IPS DF 6.9 (cell line): ENCODE data around the gene TNNC1.

Experiments used
- DNase-seq: peaks from one replicate; pipeline ENCODE4 v3.0.0-alpha.2; 2013; ENCODE audit warnings: low read depth, low spot score
- H3K27ac ChIP-seq: one replicate; pipeline ENCODE4 v1.5.1; 2013; ENCODE audit warnings: low read length, control low read depth
- H3K27me3 ChIP-seq: 2 replicates; pipeline ENCODE4 v1.6.1; 2013; ENCODE audit warnings: mild to moderate bottlenecking, low read length; ENCODE audit not compliant: control insufficient read depth, insufficient read depth
- H3K36me3 ChIP-seq: 2 replicates; pipeline ENCODE4 v1.6.1; 2013; ENCODE audit warnings: low read length; ENCODE audit not compliant: control insufficient read depth, insufficient read depth
- H3K4me1 ChIP-seq: 2 replicates; pipeline ENCODE4 v1.6.1; 2013; ENCODE audit warnings: low read length; ENCODE audit not compliant: control insufficient read depth, insufficient read depth
- H3K4me3 ChIP-seq: 2 replicates; pipeline ENCODE4 v1.5.1; 2013; ENCODE audit warnings: mild to moderate bottlenecking, low read length
- H3K9me3 ChIP-seq: 2 replicates; pipeline ENCODE4 v1.6.1; 2013; ENCODE audit warnings: low read length, inconsistent platforms; ENCODE audit not compliant: control insufficient read depth, insufficient read depth
- WGBS: extraction: QIAGEN DNeasy Blood & Tissue Kit; methylation state at CpG from one replicate; pipeline ENCODE4 v1.1.7; 2013; ENCODE audit warnings: mixed read lengths, missing lambda C conversion rate; ENCODE audit not compliant: insufficient read length, insufficient coverage; 5-methylcytosine and 5-hydroxymethylcytosine counted together

Gene TNNC1

GRCh38 chr3:52420388-52420787 lies 33.5 kb downstream of the TNNC1 start:
- no peaks in the 10 kb centered on the region for H3K9me3 ChIP-seq
- H3K36me3 ChIP-seq: no peaks in the 10 kb centered on the region
- no peaks in the 10 kb centered on the region for H3K27me3 ChIP-seq
- H3K4me3 ChIP-seq: no peak overlapping the region
- H3K27ac ChIP-seq: no peak overlapping the region
- WGBS: no CpG with 5 or more reads among the region's 2 CpGs
- DNase-seq: no peak
- 0 out of 2 replicates have a peak, but pooled peaks cover 2% of the 10 kb centered on the region for H3K4me1 ChIP-seq

- Histone ChIP-seq H3K27me3 (no peaks in the 10 kb centered on the region), H3K27ac (no peak overlapping the region), H3K4me1 (peaks cover 2% of the 10 kb centered on the region; the same call in 1 of the 2 replicates), H3K4me3 (no peak overlapping the region), H3K9me3 (no peaks in the 10 kb centered on the region), H3K36me3 (no peaks in the 10 kb centered on the region)
- no CpG with 5 or more reads among the region's 3 CpGs for WGBS
- no peak for DNase-seq
Observed at GRCh38 chr3:52415800-52416199, 38.0 kb downstream of the TNNC1 start.

GRCh38 chr3:52408466-52408865 lies 45.4 kb downstream of the TNNC1 start:
- Histone ChIP-seq H3K27me3 (no peaks in the 10 kb centered on the region), H3K27ac (no peak overlapping the region), H3K9me3 (no peaks in the 10 kb centered on the region), H3K4me1 (peaks cover 2% of the 10 kb centered on the region; the same call in 1 of the 2 replicates), H3K36me3 (peaks cover 32% of the 10 kb centered on the region), H3K4me3 (no peak overlapping the region)
- WGBS: no CpG with 5 or more reads among the region's 8 CpGs
- DNase-seq: no peak

GRCh38 chr3:52407779-52408178 lies 46.1 kb downstream of the TNNC1 start:
- no peak overlapping the region for H3K27ac ChIP-seq
- H3K27me3 ChIP-seq: no peaks in the 10 kb centered on the region
- no CpG with 5 or more reads among the region's 3 CpGs for WGBS
- peaks cover 2% of the 10 kb centered on the region; the same call in 1 of the 2 replicates for H3K4me1 ChIP-seq
- no peak overlapping the region for H3K4me3 ChIP-seq
- no peak for DNase-seq
- no peaks in the 10 kb centered on the region for H3K9me3 ChIP-seq
- H3K36me3 ChIP-seq: peaks cover 39% of the 10 kb centered on the region

- no peak overlapping the region for H3K4me3 ChIP-seq
- H3K27ac ChIP-seq: no peak overlapping the region
- no peaks in the 10 kb centered on the region for H3K27me3 ChIP-seq
- peaks cover 46% of the 10 kb centered on the region for H3K36me3 ChIP-seq
- DNase-seq: no peak
- WGBS: no CpG with 5 or more reads among the region's 20 CpGs
- H3K9me3 ChIP-seq: no peaks in the 10 kb centered on the region
- peaks cover 2% of the 10 kb centered on the region; the same call in 1 of the 2 replicates for H3K4me1 ChIP-seq
Observed at GRCh38 chr3:52406791-52407510, 46.9 kb downstream of the TNNC1 start.

- Histone ChIP-seq H3K9me3 (no peaks in the 10 kb centered on the region), H3K36me3 (peaks cover 52% of the 10 kb centered on the region), H3K27ac (no peak overlapping the region), H3K4me1 (no peaks in the 10 kb centered on the region), H3K4me3 (no peak overlapping the region), H3K27me3 (no peaks in the 10 kb centered on the region)
- WGBS: no CpG with 5 or more reads among the region's 11 CpGs
- no peak for DNase-seq
Observed at GRCh38 chr3:52406231-52406661, 47.6 kb downstream of the TNNC1 start.

- DNase-seq: no peak
- H3K27me3 ChIP-seq: no peaks in the 10 kb centered on the region
- peaks cover 52% of the 10 kb centered on the region for H3K36me3 ChIP-seq
- no peaks in the 10 kb centered on the region for H3K4me1 ChIP-seq
- whole genome bisulfite sequencing: no CpG with 5 or more reads among the region's 4 CpGs
- H3K9me3 ChIP-seq: no peaks in the 10 kb centered on the region
- H3K27ac ChIP-seq: no peak overlapping the region
- no peak overlapping the region for H3K4me3 ChIP-seq
Observed at GRCh38 chr3:52405601-52406110, 48.2 kb downstream of the TNNC1 start.

- Histone ChIP-seq H3K4me3 (no peak overlapping the region), H3K9me3 (no peaks in the 10 kb centered on the region), H3K27ac (no peak overlapping the region), H3K4me1 (no peaks in the 10 kb centered on the region), H3K27me3 (no peaks in the 10 kb centered on the region), H3K36me3 (peaks cover 52% of the 10 kb centered on the region)
- no peak for DNase-seq
- no CpG with 5 or more reads among the region's 6 CpGs for WGBS
Observed at GRCh38 chr3:52405066-52405465, 48.8 kb downstream of the TNNC1 start.

- Histone ChIP-seq H3K27me3 (no peaks in the 10 kb centered on the region), H3K9me3 (no peaks in the 10 kb centered on the region), H3K36me3 (peaks cover 52% of the 10 kb centered on the region), H3K4me1 (no peaks in the 10 kb centered on the region), H3K27ac (no peak overlapping the region), H3K4me3 (no peak overlapping the region)
- DNase-seq: no peak
- WGBS: no CpG with 5 or more reads among the region's 10 CpGs
Observed at GRCh38 chr3:52404391-52404790, 49.5 kb downstream of the TNNC1 start.

GRCh38 chr3:52403955-52404354 lies 49.9 kb downstream of the TNNC1 start:
- H3K36me3 ChIP-seq: peaks cover 52% of the 10 kb centered on the region
- H3K27ac ChIP-seq: no peak overlapping the region
- no peaks in the 10 kb centered on the region for H3K9me3 ChIP-seq
- DNase-seq: no peak
- no CpG with 5 or more reads among the region's 3 CpGs for WGBS
- no peaks in the 10 kb centered on the region for H3K4me1 ChIP-seq
- H3K4me3 ChIP-seq: no peak overlapping the region
- H3K27me3 ChIP-seq: no peaks in the 10 kb centered on the region
